Mammary epithelial cell (primary cell): ENCODE data around the gene ELP1.

Experiments used
- EZH2 ChIP-seq: IDR thresholded peaks from 2 replicates; pipeline ENCODE4 v1.6.1; 2012; ENCODE audit warnings: low read length, inconsistent platforms, borderline replicate concordance
- TF ChIP-seq, protein P1 (sequence below), 2 donors: IDR thresholded peaks in 1 of 2; conservative IDR thresholded peaks in 1 of 2; 2 replicates each; pipeline ENCODE4 v1.5.1; 2011 to 2012; ENCODE audit warnings: inconsistent platforms in 2 of 2, low read length in 2 of 2, mild to moderate bottlenecking in 2 of 2, control low read depth in 1 of 2, low read depth in 1 of 2; ENCODE audit not compliant: insufficient read depth in 1 of 2; ENCODE audit errors: extremely low read depth in 1 of 2

GRCh38 chr9:108857572-108857971, 76.4 kb downstream of the ELP1 start:
- TF ChIP-seq, protein P1, sequence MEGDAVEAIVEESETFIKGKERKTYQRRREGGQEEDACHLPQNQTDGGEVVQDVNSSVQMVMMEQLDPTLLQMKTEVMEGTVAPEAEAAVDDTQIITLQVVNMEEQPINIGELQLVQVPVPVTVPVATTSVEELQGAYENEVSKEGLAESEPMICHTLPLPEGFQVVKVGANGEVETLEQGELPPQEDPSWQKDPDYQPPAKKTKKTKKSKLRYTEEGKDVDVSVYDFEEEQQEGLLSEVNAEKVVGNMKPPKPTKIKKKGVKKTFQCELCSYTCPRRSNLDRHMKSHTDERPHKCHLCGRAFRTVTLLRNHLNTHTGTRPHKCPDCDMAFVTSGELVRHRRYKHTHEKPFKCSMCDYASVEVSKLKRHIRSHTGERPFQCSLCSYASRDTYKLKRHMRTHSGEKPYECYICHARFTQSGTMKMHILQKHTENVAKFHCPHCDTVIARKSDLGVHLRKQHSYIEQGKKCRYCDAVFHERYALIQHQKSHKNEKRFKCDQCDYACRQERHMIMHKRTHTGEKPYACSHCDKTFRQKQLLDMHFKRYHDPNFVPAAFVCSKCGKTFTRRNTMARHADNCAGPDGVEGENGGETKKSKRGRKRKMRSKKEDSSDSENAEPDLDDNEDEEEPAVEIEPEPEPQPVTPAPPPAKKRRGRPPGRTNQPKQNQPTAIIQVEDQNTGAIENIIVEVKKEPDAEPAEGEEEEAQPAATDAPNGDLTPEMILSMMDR (conservative IDR thresholded peaks at IDR 0.05 in 1 of 2, IDR thresholded peaks at IDR 0.05 in 1 of 2; ENCODE audit: extremely low read depth in 1 of 2, insufficient read depth in 1 of 2, low read depth in 1 of 2, low read length in 2 of 2) = no peak
- no peak for TF ChIP-seq EZH2
